ELF-1 (cell line): ENCODE results near the gene COPS8.

Experiments
- DNase-seq: peaks from one replicate; pipeline ENCODE4 v3.0.0-alpha.2; 2016; ENCODE audit warnings: low read depth, low spot score

COPS8 gene

DNA sequence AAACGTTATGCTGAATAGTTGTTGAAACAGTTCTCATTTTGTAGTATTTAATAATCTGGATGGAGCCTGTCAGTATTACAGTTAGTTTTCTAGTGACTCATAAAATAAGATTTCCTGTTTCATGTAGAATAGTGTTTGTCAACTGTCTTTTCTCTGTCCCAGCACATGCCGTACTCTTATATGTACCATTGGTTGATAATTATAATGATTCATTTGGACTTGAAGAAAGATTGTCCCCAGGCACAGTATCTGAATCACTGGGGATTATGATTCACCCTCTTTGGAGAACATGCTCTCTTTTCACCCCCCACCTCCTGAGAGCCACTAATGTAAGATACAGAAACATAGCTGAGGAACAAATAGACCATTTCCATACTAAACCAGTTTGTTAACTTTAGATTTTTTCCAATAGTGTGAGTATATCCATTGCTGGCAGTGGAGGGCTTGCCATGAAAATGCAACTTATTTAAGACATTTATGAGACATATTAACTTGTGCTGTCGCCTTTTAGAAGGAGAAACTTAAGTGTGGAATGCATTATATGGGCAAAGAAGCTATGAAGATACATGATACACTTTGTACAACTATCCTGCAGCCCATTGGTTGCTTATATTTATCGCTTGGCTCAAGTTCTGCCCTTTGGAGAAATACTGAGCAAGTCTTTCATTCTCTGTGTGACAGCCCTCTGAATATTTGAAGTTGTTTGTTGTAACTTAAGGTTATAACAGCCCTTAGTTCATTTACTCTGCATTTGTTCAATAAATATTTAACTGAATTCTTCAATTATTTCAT, 12.4 kb downstream of the COPS8 start:
- DNase-seq, result no peak

- DNase-seq, result no peak
Observed at GRCh38 chr2:237099804-237100203, 14.1 kb downstream of the COPS8 start.

DNA sequence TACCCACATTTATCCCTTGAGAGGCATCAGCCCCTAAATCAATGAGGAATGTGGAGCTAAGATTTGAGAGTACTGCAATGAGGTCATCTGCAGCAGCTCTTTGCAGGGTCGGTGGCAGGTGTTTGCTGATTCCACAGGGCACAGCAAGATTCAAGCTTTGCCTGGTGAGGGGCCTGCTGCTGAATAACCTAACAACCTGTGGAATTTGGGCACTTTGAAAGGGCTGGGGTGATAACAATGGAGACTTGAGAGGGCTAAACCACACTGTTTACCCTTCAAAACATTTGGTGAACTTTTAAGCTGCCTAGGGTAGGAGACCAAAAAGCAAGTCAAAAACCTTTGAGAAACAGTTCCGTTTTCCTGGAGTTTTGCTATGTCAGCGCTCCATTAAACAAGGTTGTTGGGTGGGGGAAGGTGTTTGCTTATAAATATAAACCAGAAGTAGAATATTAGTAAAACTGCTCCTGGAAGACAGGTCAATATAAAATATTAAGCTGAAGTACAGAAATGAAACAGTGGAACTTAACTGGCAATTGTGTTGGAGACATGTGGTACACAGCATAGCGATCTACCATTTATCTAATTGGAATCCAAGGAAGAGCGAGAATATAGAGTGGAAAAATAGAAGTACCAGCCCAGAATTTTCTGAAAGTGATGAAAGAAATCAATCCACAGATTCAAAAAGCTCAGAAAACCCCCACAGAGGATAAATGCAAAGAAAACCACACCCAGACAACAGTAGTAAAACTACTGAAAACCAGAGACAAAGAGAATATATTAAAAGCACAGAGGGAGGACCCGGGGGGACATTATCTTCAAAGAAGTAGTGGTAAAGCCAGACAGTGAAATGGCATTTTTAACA, 15.7 kb downstream of the COPS8 start:
- no peak for DNase-seq

DNA sequence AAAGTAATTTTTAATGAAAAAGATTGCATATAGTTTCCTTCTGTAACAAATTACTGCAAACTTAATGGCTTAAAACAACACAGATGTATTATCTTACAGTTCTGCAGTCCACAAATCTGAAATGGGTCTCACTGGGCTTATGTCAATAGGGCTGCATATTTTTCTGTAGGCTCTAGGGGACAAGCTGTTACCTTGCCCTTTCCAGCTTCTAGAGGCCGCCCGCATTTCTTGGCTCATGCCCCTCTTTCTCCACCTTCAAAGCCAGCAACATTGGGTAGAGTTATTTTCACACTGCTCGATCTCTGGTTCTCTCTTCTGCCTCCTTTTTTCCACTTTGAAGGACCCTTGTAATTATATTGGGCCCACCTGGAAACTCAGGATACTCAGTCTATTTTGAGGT, 16.7 kb downstream of the COPS8 start:
- no peak for DNase-seq

- no peak for DNase-seq
Observed at GRCh38 chr2:237109421-237109934, 23.8 kb downstream of the COPS8 start.

GRCh38 chr2:237113026-237113795, 27.5 kb downstream of the COPS8 start:
- DNase-seq, result no peak

GRCh38 chr2:237115870-237116269, 30.2 kb downstream of the COPS8 start:
- no peak for DNase-seq

GRCh38 chr2:237116431-237116830, 30.7 kb downstream of the COPS8 start:
- no peak for DNase-seq

DNA sequence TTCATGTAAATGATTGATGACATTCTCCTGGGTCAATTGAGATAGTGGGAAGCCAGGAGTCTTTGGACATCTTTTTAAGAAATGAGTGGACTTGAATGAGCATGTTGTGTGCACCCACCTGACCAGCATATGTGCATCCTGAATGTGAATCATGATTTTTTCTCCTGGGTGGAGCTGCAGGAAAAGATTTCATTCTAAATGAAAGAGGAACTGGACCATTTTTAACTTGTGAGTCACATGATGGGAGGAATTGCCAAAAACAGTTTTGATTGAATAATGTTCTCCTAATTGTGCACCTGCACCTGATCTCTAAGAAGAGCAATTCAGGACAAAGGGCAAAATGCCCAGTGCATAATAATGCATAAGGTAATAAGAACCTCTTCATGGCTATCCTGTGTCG, 32.3 kb downstream of the COPS8 start:
- no peak for DNase-seq

GRCh38 chr2:237118561-237119155, 33.0 kb downstream of the COPS8 start:
- DNase-seq, result no peak

DNA sequence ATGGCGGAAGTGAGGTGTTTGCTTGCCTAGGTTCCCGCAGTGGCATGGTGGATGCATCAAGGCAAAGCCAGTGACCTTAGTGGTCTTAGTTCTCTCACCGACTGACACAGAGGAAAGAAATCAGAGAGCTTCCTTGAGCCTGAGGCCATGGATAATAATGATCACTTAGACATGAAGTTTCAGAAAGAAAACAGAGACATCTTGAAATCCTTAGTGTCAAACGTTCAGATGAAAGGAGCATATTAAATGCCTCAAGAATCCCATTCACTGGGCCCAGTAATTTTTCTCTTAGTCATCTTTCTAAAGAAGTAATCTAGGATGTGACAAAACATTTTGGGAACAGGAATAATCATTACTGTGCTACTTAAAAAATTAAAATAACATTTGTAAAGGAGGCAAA, 35.2 kb downstream of the COPS8 start:
- DNase-seq, result no peak

- no peak for DNase-seq
Observed at GRCh38 chr2:237121321-237121720, 35.6 kb downstream of the COPS8 start.

DNA sequence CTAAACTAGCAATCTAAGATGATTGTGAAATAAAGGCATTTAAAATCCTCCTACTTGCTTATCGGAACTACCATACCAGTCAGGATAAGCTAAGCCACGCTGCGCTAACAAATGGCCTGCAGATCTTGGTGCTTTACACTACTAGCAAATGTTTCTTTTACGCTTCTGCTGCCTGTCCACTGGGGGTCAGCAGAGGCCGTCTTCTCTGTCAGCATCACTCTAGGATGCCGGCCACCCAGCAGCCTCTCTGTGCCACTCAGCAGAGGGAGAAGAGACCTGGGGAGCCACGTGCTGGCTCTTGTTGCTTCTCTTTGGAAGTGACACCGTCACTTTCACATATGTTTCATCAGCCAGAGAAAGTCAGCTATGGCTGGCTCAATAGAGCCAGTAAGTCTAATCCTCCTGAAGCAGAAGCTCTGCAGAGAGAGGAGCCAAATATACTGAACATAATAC, 36.6 kb downstream of the COPS8 start:
- peak; percentile 71 for DNase-seq

GRCh38 chr2:237124820-237125219, 39.1 kb downstream of the COPS8 start:
- DNase-seq, result no peak

DNA sequence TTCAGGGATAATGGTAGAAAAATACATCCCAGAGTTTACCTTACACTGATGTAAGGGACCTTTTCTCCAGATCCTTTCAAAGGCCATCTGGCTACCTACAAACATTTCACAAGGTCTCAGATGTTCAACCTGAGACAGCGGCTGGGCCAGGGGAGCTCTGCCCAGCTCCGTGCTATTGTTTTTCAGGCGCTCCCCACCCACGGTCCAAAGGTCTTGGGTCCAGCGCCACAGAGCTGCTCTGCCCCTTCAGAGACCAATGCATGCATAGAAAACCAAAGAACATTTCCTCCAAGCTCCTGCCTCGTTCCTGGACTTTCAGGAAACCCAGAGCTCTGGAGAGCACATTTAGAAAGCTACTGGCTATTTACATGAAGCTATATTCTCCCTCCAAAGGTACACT, 40.3 kb downstream of the COPS8 start:
- DNase-seq, result no peak

GRCh38 chr2:237126519-237127174, 41.0 kb downstream of the COPS8 start:
- no peak for DNase-seq

- DNase-seq, result peak; percentile 83
Observed at GRCh38 chr2:237128026-237128703, 42.5 kb downstream of the COPS8 start.

DNA sequence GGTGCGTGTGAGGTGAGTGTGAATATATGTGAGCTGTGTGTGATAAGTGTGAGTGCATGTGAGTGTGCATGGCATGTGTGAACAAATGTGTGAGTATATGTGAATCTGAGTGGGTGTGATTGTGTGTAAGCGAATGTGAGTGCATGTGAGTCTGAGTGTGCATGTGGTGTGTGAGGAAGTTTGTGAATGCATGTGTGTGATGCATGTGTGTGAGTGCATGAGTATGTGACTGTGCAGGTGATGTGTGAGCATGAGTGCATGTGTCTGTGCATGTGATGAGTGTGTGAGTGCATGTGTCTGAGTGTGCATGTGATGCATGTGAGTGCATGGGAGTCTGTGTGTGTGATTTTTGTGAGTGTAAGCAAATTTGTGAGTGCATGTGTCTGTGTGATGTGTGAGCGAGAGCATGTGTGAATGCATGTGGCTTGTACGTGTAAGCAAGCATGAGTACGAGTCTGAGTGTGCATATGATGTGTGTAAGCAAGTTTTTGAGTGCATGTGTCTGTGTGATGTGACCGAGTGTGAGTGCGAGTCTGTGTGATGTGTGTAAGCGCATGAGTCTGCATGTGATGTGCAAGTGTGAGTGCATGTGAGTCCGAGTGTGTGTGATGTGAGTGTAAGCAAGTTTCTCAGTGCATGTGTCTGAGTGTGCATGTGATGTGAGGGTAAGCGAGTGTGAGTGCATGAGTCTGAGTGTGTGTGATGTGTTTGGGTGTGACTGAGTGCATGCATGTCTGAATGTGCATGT, 43.3 kb downstream of the COPS8 start:
- no peak for DNase-seq

GRCh38 chr2:237129625-237130263, 44.1 kb downstream of the COPS8 start:
- no peak for DNase-seq
